Erythroblast (primary cell): ENCODE results near the gene ERBB2.

Source experiments
- GATA1 ChIP-seq: IDR thresholded peaks from 2 replicates; pipeline ENCODE4 v1.6.1; 2011; ENCODE audit warnings: low read depth, mild to moderate bottlenecking, control low read depth, low read length, moderate library complexity
- POLR2A ChIP-seq: IDR thresholded peaks from 2 replicates; pipeline ENCODE4 v1.6.1; 2011; ENCODE audit warnings: mild to moderate bottlenecking, low read length

GRCh38 chr17:39702901-39703893 lies 3.3 kb downstream of the ERBB2 start:
- no peak for TF ChIP-seq POLR2A
- no peak for TF ChIP-seq GATA1
